Measurements from ENCODE around the gene TMEM245.

- TF ChIP-seq CTCF (IDR thresholded peaks at IDR 0.05; ENCODE audit: insufficient read depth, low read depth, low read length): no peak
- TF ChIP-seq EZH2 (IDR thresholded peaks at IDR 0.05; ENCODE audit: insufficient read depth, low read length): no peak
Observed at GRCh38 chr9:109086221-109086620, 33.5 kb downstream of the TMEM245 start.
